HG03575 (cell line): ENCODE data around the gene IL23R.

Source experiments
- ATAC-seq: cut with Tn5 transposase; IDR thresholded peaks from one replicate; pipeline ENCODE4 v1.9.1; 2021; ENCODE audit not compliant: unreplicated experiment, insufficient number of reproducible peaks, low FRiP score; ENCODE audit errors: extremely low read depth

The IL23R gene

GRCh38 chr1:67273591-67273990 is 107.3 kb downstream of the IL23R start:
- no peak for ATAC-seq

DNA sequence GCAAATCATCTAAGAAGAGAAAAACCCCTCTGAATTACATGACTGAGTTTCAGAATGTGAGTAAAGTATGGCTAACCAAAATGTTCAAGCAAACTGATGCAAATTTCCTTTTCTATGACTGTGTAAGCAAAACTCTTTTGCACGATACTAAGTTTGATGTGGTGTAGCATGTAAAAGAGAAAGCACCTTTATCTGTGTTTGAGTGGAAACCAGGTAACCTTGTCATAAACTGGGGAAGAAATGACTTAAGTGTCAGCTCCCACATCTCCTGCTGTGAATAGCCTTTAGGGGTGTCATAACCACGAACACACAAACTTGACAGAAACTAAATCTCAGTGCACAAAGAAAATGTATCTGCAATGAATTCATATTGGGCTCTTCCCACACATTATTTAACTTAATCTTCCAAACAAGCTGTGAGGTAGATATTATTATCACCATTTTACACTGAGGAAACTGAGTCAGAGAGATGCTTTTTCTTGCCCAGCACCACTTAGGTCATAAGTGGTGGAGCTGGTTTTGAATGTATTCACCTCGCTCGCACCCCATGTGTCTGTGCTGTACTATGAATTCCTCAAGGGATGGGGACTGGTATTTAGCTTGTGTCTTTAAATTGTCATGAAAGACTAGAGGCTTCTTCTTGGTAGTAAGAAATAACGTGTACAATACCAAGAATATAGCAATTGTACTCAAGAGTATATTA is 108.5 kb downstream of the IL23R start:
- no peak for ATAC-seq

GRCh38 chr1:67280696-67281095 is 114.4 kb downstream of the IL23R start:
- ATAC-seq: no peak

GRCh38 chr1:67281244-67281643 is 115.0 kb downstream of the IL23R start:
- no peak for ATAC-seq

DNA sequence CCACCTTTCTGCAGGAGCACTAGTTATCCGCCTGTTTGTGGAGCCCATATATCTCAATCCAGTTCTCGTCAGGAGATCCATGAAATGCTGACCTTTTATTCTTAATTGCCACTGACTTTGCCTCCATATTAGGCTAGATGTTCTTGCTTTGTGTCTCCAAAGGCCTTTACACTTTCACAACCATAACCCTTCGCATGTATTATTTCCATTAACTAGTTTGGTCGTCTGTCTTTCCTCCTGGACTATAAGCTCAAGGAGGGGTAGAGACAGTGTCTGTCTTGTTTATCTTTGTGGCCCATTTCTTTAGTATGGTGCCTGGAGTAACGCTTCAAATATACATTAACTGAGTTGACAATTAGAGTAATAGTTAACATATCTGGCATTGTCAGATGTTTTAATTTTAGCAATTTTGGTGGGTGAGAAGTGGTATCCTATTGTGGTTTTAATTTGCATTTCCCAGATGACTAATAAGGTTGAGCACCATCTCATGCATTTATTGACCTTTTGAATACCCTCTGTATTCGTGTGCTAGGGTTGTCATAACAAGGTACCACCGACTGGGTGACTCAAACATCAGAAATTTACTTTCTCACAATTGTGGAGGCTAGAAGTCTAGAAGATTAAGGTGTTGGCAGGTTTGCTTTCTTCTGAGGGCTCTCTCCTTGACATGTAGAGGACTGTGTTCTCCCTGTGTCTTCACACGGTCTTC is 119.7 kb downstream of the IL23R start:
- peak; percentile 96 for ATAC-seq

DNA sequence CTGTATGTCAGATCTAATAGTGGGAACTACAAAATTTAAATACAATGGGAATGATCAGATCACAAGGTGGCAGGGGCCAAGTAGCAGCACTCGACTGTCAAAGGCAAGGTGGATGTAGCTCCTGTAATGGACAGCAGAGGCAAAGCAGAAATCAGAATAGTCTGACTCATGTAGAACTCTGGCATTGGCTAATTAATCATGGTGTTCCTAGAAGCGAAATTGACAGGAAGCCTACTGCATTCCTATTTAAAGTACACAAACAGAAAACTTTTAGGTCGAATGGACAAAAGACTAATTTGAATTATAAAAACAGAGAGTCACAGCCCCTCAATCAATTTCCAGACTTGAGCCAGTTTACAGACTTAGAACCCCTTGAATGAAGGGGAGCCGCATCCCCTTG is 124.0 kb downstream of the IL23R start:
- ATAC-seq: no peak

DNA sequence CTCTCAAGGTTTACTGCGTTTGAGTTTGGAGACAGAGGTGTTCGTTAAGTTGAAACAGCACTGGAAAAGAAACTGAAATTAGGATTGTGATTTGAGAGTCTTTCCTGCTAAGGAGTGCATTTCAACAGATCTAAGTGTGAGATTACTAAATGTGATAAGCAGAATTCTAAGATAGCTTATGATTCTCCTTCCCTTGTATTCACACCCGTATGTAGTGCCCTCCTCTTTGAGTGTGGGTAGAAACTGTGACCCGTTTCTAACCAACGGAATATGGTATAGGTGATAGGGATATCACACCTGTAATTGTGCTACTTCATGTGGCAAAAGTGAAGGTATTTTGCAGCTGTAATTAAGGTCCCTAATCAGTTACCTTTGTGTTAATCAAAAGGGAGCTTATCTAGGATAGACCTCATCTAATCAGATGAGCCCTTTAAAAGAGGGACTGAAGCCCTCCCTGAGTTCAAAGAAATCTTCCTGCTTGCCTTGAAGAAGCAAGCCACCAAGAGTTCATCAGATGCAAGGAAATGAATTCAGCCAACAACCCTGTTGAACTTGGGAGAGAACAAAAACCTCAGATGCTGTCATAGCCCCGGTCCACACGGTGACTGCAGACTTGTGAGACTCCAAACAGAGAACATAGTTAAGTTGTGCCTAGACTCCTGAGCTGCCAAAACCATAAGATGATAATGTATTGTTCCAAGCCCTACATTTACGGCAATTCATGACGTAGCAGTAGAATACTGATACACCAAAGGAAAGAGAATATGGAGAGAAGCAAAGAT is 128.8 kb downstream of the IL23R start:
- no peak for ATAC-seq

DNA sequence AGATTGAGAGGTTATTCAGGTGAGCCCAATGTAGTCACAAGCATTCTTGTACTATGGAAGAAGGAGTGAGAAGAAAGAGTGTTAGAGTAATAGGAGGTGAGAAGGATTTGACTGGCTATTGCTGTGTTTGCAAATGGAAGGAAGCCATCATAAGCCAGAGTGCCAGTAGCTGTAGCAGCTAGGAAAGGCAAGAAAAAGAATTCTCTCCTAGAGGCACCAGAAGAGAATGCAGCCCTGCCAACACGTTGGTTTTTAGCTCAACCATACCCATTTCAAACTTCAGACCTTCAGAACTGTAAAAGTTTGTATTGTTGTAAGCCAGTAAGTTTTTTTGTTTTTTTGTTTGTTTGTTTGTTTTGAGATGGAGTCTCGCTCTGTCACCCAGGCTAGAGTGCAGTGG is 132.5 kb downstream of the IL23R start:
- no peak for ATAC-seq

- ATAC-seq: no peak
These were observed 133.0 kb downstream of the IL23R start for GRCh38 chr1:67299296-67299695.

GRCh38 chr1:67300561-67300960 is 134.3 kb downstream of the IL23R start:
- no peak for ATAC-seq

DNA sequence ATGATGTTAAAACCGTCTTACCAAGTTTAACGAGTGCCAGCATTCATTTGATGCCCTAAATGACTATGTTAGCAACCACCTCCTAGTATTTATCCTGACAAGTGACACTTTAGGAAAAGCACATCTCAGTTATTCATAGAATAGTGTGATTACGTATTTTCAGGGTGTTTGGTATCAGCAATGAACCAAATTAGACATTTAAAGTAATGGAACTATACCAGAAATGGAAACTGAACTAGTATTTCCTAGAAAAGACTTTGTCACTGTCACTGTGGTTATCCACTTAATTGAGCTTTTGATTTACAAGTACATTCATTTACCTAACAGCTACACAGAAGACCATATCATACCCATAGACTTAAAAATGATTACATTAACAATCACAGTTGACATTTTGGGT is 137.8 kb downstream of the IL23R start:
- ATAC-seq: no peak

DNA sequence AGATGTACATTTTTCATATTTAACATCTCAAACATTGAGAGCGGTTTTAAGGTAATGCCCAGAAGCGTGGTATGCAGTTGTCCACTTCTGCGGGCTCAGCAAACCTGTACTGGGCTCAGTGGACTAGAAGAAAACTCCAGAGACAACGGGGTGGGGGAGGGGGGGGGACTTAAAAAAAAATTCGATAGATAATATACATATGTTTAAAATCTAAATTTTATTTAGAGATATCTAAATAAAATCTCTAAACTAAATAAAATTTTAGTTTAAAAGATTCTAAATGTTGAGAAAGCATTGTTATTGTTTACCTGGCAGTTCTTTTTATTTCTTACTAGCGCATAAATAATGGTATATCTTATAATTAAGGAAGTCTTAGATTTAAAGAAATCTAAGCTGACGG is 140.3 kb downstream of the IL23R start:
- ATAC-seq: no peak

DNA sequence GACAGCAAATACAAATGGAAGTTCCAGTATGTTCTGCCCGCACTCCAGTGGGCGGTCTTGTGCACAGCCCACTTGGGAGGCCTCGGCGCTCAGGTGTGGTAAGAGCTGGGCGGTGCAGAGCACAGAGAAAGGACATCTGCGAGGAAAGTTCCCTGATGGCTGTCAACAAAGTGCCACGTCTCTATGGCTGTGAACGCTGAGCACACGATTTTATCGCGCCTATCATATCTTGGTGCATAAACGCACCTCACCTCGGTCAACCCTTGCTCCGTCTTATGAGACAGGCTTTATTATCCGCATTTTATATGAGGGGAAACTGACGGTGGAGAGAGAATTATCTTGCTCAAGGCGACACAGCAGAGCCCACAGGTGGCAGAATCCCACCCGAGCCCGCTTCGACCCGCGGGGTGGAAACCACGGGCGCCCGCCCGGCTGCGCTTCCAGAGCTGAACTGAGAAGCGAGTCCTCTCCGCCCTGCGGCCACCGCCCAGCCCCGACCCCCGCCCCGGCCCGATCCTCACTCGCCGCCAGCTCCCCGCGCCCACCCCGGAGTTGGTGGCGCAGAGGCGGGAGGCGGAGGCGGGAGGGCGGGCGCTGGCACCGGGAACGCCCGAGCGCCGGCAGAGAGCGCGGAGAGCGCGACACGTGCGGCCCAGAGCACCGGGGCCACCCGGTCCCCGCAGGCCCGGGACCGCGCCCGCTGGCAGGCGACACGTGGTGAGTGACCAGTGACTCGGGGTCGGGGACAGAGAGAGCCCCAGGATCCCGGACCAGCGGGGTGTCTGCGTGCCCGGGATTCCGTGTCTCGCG is 141.2 kb downstream of the IL23R start, which contains the start of gene IL12RB2:
Gene IL12RB2, plus strand, starts transcription at position 623 of the 810 bp plus-strand sequence. CDS start 12,496 bp downstream, outside the sequence.
- no peak for ATAC-seq

DNA sequence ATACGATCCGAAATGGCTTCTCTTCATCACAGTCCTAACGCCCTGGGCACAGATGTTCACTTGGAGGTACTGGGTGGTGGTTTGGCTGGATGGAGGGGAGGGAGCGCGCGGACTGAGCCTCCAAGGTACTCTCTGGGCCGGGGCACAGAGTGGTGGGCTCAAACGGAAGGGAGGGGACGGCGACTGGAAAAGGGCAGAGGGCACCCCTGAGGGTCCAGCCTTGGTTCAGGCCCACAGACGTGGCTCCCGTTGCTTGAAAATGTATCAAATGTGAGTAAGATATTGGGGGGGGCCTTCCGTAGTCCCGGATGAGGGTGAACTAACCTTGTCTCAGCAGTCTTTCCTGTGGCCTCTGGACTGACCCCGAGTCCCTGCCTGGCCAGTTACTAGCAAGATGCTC is 141.9 kb downstream of the IL23R start:
- no peak for ATAC-seq
